Smooth muscle cell (in vitro differentiated cells): ENCODE results near the gene MMP1. TPM values are rescaled to one million over a fixed set of nuclear protein-coding genes. Genes with fewer than 3 reads are reported as not detected.

Experiments
- DNase-seq: peaks from one replicate; lab custom pipeline; 2025; ENCODE audit not compliant: unreplicated experiment; lab: John Stamatoyannopoulos, UW
- H2AFZ ChIP-seq: fragments of 200-600 bp; sonication (generic); 2 replicates; pipeline ENCODE4 v1.6.0; 2016; ENCODE audit warnings: antibody characterized with exemption, low read depth, mild to moderate bottlenecking
- H3F3A ChIP-seq: fragments of 200-600 bp; sonication (generic); 2 replicates; pipeline ENCODE4 v1.6.0; 2017; ENCODE audit warnings: antibody characterized with exemption, low read depth
- H3K27ac ChIP-seq: fragments of 200-600 bp; sonication (generic); 2 replicates; pipeline ENCODE4 v1.5.1; 2016; ENCODE audit warnings: low read depth, mild to moderate bottlenecking
- H3K27me3 ChIP-seq: fragments of 200-600 bp; sonication (generic); 2 replicates; pipeline ENCODE4 v1.6.1; 2016; ENCODE audit warnings: low read depth, mild to moderate bottlenecking
- H3K36me3 ChIP-seq: fragments of 200-600 bp; sonication (generic); 2 replicates; pipeline ENCODE4 v1.5.1; 2016; ENCODE audit warnings: low read depth
- H3K4me1 ChIP-seq: fragments of 200-600 bp; sonication (generic); 2 replicates; pipeline ENCODE4 v1.5.1; 2016; ENCODE audit warnings: low read depth
- H3K4me2 ChIP-seq: fragments of 200-600 bp; sonication (generic); 2 replicates; pipeline ENCODE4 v1.6.0; 2016; ENCODE audit warnings: mild to moderate bottlenecking
- H3K4me3 ChIP-seq: fragments of 200-600 bp; sonication (generic); 2 replicates; pipeline ENCODE4 v1.5.1; 2016; ENCODE audit warnings: mild to moderate bottlenecking
- H3K79me2 ChIP-seq: fragments of 200-600 bp; sonication (generic); 2 replicates; pipeline ENCODE4 v1.6.0; 2016; ENCODE audit warnings: low read depth, mild to moderate bottlenecking
- H3K9ac ChIP-seq: fragments of 200-600 bp; sonication (generic); 2 replicates; pipeline ENCODE4 v1.6.0; 2016; ENCODE audit warnings: low read depth
- H3K9me3 ChIP-seq: fragments of 200-600 bp; sonication (generic); replicated peaks from 2 replicates; pipeline ENCODE4 v1.5.1; 2016; ENCODE audit warnings: low read depth
- H4K20me1 ChIP-seq: fragments of 200-600 bp; sonication (generic); 2 replicates; pipeline ENCODE4 v1.6.0; 2016; ENCODE audit warnings: low read depth
- CTCF ChIP-seq: fragments of 200-600 bp; sonication (generic); IDR thresholded peaks from 2 replicates; pipeline ENCODE4 v1.5.1; 2017; ENCODE audit warnings: borderline replicate concordance, mild to moderate bottlenecking, antibody characterized with exemption; ENCODE audit not compliant: insufficient read depth, poor library complexity, severe bottlenecking
- WGBS: methylation state at CpG from one replicate; pipeline ENCODE4 v1.1.7; 2016; ENCODE audit warnings: low lambda C conversion rate; 5-methylcytosine and 5-hydroxymethylcytosine counted together
- polyA plus RNA-seq: library from polyadenylated mRNA; unstranded; fragments of >200 nt; fragmentation: Nextera tagmentation; extraction: Ambion mirVana; gene quantifications from 2 replicates; pipeline ENCODE4 v1.2.1, GENCODE V29; 2016
- total RNA-seq: library from RNA; depleted of rRNA; stranded (reverse); fragments of >200 nt; gene quantifications from 2 replicates; pipeline ENCODE4 v1.2.3, GENCODE V29; 2014

MMP1 gene
- total and polyA plus RNA-seq, 2 experiments from 2014 or later: 9.1 to 38.3 TPM

GRCh38 chr11:102833731-102834130 lies 35.8 kb upstream of the MMP1 start:
- H3K9me3 ChIP-seq: no peaks in the 10 kb centered on the region
- no peaks in the 10 kb centered on the region for H3K4me1 ChIP-seq
- H3K9ac ChIP-seq: no peak overlapping the region
- no peaks in the 10 kb centered on the region for H4K20me1 ChIP-seq
- no peak for DNase-seq
- no peak overlapping the region for H3K27ac ChIP-seq
- WGBS: 97% methylated on average over 2 of the region's 2 CpGs
- H3K27me3 ChIP-seq: no peaks in the 10 kb centered on the region
- H3F3A ChIP-seq: no peaks in the 10 kb centered on the region
- TF ChIP-seq CTCF: no peak
- no peak overlapping the region for H2AFZ ChIP-seq
- no peak overlapping the region for H3K4me2 ChIP-seq
- no peaks in the 10 kb centered on the region for H3K79me2 ChIP-seq
- no peaks in the 10 kb centered on the region for H3K36me3 ChIP-seq
- H3K4me3 ChIP-seq: no peak overlapping the region

GRCh38 chr11:102832612-102833011 lies 34.7 kb upstream of the MMP1 start:
- Histone ChIP-seq H3K4me2 (no peak overlapping the region), H3K4me3 (no peak overlapping the region)

GRCh38 chr11:102831489-102832440 lies 33.8 kb upstream of the MMP1 start:
- DNase-seq: no peak
- Histone ChIP-seq H3K27ac (no peak overlapping the region), H4K20me1 (no peaks in the 10 kb centered on the region), H3K4me1 (no peaks in the 10 kb centered on the region), H3K4me3 (peak overlapping the region; percentile 30), H3K79me2 (no peaks in the 10 kb centered on the region), H3K9me3 (no peaks in the 10 kb centered on the region), H3F3A (no peaks in the 10 kb centered on the region), H3K9ac (no peak overlapping the region), H3K27me3 (no peaks in the 10 kb centered on the region), H3K36me3 (no peaks in the 10 kb centered on the region), H3K4me2 (peak overlapping the region; percentile 75), H2AFZ (peak overlapping the region; percentile 63)
- TF ChIP-seq CTCF: peak; percentile 40
- 61% methylated on average over 38 of the region's 38 CpGs for WGBS

More at GRCh38 chr11:102832612-102833011, 34.7 kb upstream of the MMP1 start:
- H3F3A ChIP-seq: no peaks in the 10 kb centered on the region
- no peak overlapping the region for H3K9ac ChIP-seq
- H3K4me1 ChIP-seq: no peaks in the 10 kb centered on the region
- no peaks in the 10 kb centered on the region for H4K20me1 ChIP-seq
- H3K27ac ChIP-seq: no peak overlapping the region
- no peak for TF ChIP-seq CTCF
- no peaks in the 10 kb centered on the region for H3K36me3 ChIP-seq
- no peaks in the 10 kb centered on the region for H3K9me3 ChIP-seq
- H2AFZ ChIP-seq: no peak overlapping the region
- no peaks in the 10 kb centered on the region for H3K27me3 ChIP-seq
- no peak for DNase-seq
- WGBS: 94% methylated on average over 7 of the region's 7 CpGs
- no peaks in the 10 kb centered on the region for H3K79me2 ChIP-seq
